Measurements from ENCODE around the gene ARHGAP30.
A peak's percentile ranks its signal among the peaks of the same experiment; 100 is the strongest.
"Not testable (repeated sequence)": the region's sequence is repeated elsewhere in the genome, so short reads cannot be mapped to it uniquely, and the experiment has no call there.

Gene ARHGAP30

GRCh38 chr1:161032409-161032808 lies 37.3 kb downstream of the ARHGAP30 start:
- Mint-ChIP-seq H3K36me3 (ENCODE audit: low read depth) (peaks cover 4% of the 10 kb centered on the region), H3K27ac (peak overlapping the region; percentile 20), H3K27me3 (ENCODE audit: low read depth) (no peaks in the 10 kb centered on the region), H3K9me3 (no peaks in the 10 kb centered on the region), H3K4me1 (ENCODE audit: low read depth) (peaks cover 9% of the 10 kb centered on the region), H3K4me3 (no peak overlapping the region)
- DNase-seq (ENCODE audit: low spot score), result no peak

DNA sequence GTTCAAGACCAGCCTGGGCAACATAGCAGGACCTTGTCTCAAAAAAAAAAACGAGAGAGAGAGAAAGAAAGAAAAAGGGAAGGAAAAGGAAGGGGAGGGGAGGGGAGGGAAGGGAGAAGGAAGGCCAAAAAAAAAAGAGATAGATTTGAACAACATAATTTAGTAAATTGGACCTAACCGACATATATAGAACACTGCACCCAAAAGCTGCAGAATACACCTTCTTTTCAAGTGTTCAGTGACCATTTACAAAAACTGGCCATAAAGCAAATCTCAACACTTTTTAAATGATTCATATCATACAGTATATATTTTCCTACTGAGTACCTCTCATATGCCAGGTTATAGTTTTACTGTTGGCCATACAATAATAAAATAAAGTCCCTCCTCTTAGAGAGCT lies 37.8 kb downstream of the ARHGAP30 start:
- peaks cover 8% of the 10 kb centered on the region for H3K36me3 Mint-ChIP-seq (ENCODE audit: low read depth)
- H3K27ac Mint-ChIP-seq, result no peak overlapping the region
- H3K4me1 Mint-ChIP-seq (ENCODE audit: low read depth), result peaks cover 7% of the 10 kb centered on the region
- H3K27me3 Mint-ChIP-seq (ENCODE audit: low read depth), result no peaks in the 10 kb centered on the region
- DNase-seq (ENCODE audit: low spot score), result no peak
- no peaks in the 10 kb centered on the region for H3K9me3 Mint-ChIP-seq
- H3K4me3 Mint-ChIP-seq, result no peak overlapping the region

DNA sequence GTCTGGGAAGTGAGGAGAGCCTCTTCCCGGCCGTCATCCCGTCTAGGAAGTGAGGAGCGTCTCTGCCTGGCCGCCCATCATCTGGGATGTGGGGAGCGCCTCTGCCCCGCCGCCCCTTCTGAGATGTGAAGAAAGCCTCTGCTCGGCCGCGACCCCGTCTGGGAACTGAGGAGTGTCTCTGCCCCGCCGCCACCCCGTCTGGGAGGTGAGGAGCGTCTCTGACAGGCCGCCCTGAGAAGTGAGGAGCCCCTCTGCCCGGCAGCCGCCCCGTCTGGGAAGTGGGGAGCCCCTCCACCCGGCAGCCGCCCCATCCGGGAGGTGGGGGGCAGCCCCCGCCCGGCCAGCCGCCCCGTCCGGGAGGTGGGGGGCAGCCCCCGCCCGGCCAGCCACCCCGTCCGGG lies 40.2 kb downstream of the ARHGAP30 start:
- H3K9me3 Mint-ChIP-seq; H3K4me3 Mint-ChIP-seq; H3K27ac Mint-ChIP-seq; H3K27me3 Mint-ChIP-seq (ENCODE audit: low read depth); DNase-seq (ENCODE audit: low spot score); H3K4me1 Mint-ChIP-seq (ENCODE audit: low read depth); H3K36me3 Mint-ChIP-seq (ENCODE audit: low read depth): not testable (repeated sequence)

GRCh38 chr1:161026954-161027353 lies 42.7 kb downstream of the ARHGAP30 start:
- not testable (repeated sequence) for H3K27ac Mint-ChIP-seq

GRCh38 chr1:161022432-161022831 lies 47.3 kb downstream of the ARHGAP30 start:
- not testable (repeated sequence) for H3K36me3 Mint-ChIP-seq (ENCODE audit: low read depth); DNase-seq (ENCODE audit: low spot score); H3K27me3 Mint-ChIP-seq (ENCODE audit: low read depth); H3K9me3 Mint-ChIP-seq; H3K27ac Mint-ChIP-seq; H3K4me3 Mint-ChIP-seq
- peaks cover 23% of the 10 kb centered on the region for H3K4me1 Mint-ChIP-seq (ENCODE audit: low read depth)

More at GRCh38 chr1:161026954-161027353, 42.7 kb downstream of the ARHGAP30 start:
- not testable (repeated sequence) for H3K27me3 Mint-ChIP-seq (ENCODE audit: low read depth); H3K9me3 Mint-ChIP-seq; H3K4me3 Mint-ChIP-seq; H3K36me3 Mint-ChIP-seq (ENCODE audit: low read depth); H3K4me1 Mint-ChIP-seq (ENCODE audit: low read depth); DNase-seq (ENCODE audit: low spot score)

GRCh38 chr1:161021970-161022353 lies 47.7 kb downstream of the ARHGAP30 start:
- Mint-ChIP-seq H3K4me3 (peak overlapping the region; percentile 93), H3K36me3 (ENCODE audit: low read depth) (peaks cover 2% of the 10 kb centered on the region), H3K9me3 (no peaks in the 10 kb centered on the region), H3K27me3 (ENCODE audit: low read depth) (no peaks in the 10 kb centered on the region), H3K27ac (peak overlapping the region; percentile 35), H3K4me1 (ENCODE audit: low read depth) (peaks cover 23% of the 10 kb centered on the region)
- no peak for DNase-seq (ENCODE audit: low spot score)

GRCh38 chr1:161021165-161021969 lies 48.3 kb downstream of the ARHGAP30 start:
- peaks cover 24% of the 10 kb centered on the region for H3K4me1 Mint-ChIP-seq (ENCODE audit: low read depth)
- peak overlapping the region; percentile 87 for H3K27ac Mint-ChIP-seq
- peak overlapping the region; percentile 93 for H3K4me3 Mint-ChIP-seq
- no peaks in the 10 kb centered on the region for H3K36me3 Mint-ChIP-seq (ENCODE audit: low read depth)
- peak; percentile 71 for DNase-seq (ENCODE audit: low spot score)
- no peaks in the 10 kb centered on the region for H3K9me3 Mint-ChIP-seq
- H3K27me3 Mint-ChIP-seq (ENCODE audit: low read depth), result no peaks in the 10 kb centered on the region

- H3K4me3 Mint-ChIP-seq, result peak within 1 kb of the TSS; percentile 93
- peak within 1 kb of the TSS; percentile 87 for H3K27ac Mint-ChIP-seq
- H3K4me1 Mint-ChIP-seq (ENCODE audit: low read depth), result peaks cover 24% of the 10 kb centered on the region
- H3K27me3 Mint-ChIP-seq (ENCODE audit: low read depth), result no peaks in the 10 kb centered on the region
- no peaks in the 10 kb centered on the region for H3K36me3 Mint-ChIP-seq (ENCODE audit: low read depth)
- no peaks in the 10 kb centered on the region for H3K9me3 Mint-ChIP-seq
- peak; percentile 19 for DNase-seq (ENCODE audit: low spot score)
Observed at GRCh38 chr1:161020509-161021164, 49.1 kb downstream of the ARHGAP30 start, which contains the start of gene F11R. TSS of gene F11R (minus strand) at chr1:161021152. CDS start at chr1:161021073, 79 bp downstream.

GRCh38 chr1:161019751-161020495 lies 49.8 kb downstream of the ARHGAP30 start:
- no peaks in the 10 kb centered on the region for H3K9me3 Mint-ChIP-seq
- H3K27me3 Mint-ChIP-seq (ENCODE audit: low read depth), result no peaks in the 10 kb centered on the region
- H3K4me3 Mint-ChIP-seq, result peak overlapping the region; percentile 93
- H3K36me3 Mint-ChIP-seq (ENCODE audit: low read depth), result no peaks in the 10 kb centered on the region
- peak overlapping the region; percentile 87 for H3K27ac Mint-ChIP-seq
- no peak for DNase-seq (ENCODE audit: low spot score)
- H3K4me1 Mint-ChIP-seq (ENCODE audit: low read depth), result peaks cover 24% of the 10 kb centered on the region

DNA sequence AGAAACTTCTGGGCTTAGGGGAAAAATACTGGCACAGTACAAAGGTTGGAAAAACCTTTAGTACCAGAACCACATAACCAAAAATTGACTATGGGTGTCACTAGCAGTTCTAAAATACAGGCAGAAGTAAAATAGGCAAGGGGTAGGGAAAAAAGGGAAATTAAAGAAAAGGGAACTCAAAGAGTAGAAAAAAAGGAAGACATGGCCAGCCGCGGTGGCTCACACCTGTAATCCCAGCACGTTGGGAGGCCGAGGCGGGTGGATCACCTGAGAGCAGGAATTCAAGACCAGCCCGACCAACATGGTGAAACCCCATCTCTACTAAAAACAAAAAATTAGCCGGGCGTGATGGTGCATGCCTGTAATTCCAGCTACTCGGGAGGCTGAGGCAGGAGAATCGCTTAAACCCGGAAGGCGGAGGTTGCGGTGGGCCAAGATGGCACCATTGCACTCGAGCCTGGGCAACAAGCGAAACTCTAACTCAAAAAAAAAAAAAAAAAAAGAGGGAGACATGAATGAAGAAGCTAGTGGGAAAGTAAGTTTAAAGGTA lies 50.5 kb downstream of the ARHGAP30 start:
- Mint-ChIP-seq H3K4me1 (ENCODE audit: low read depth) (peaks cover 25% of the 10 kb centered on the region), H3K4me3 (peak overlapping the region; percentile 42)
- H3K27ac Mint-ChIP-seq; DNase-seq (ENCODE audit: low spot score); H3K9me3 Mint-ChIP-seq; H3K27me3 Mint-ChIP-seq (ENCODE audit: low read depth); H3K36me3 Mint-ChIP-seq (ENCODE audit: low read depth): not testable (repeated sequence)

GRCh38 chr1:161018631-161018930 lies 51.1 kb downstream of the ARHGAP30 start:
- H3K9me3 Mint-ChIP-seq, result no peaks in the 10 kb centered on the region
- peaks cover 30% of the 10 kb centered on the region for H3K4me1 Mint-ChIP-seq (ENCODE audit: low read depth)
- no peak overlapping the region for H3K27ac Mint-ChIP-seq
- no peak overlapping the region for H3K4me3 Mint-ChIP-seq
- no peak for DNase-seq (ENCODE audit: low spot score)
- no peaks in the 10 kb centered on the region for H3K27me3 Mint-ChIP-seq (ENCODE audit: low read depth)
- no peaks in the 10 kb centered on the region for H3K36me3 Mint-ChIP-seq (ENCODE audit: low read depth)

GRCh38 chr1:161017756-161018630 lies 51.7 kb downstream of the ARHGAP30 start:
- Mint-ChIP-seq H3K27me3 (ENCODE audit: low read depth) (no peaks in the 10 kb centered on the region), H3K27ac (no peak overlapping the region), H3K4me3 (no peak overlapping the region), H3K9me3 (no peaks in the 10 kb centered on the region), H3K4me1 (ENCODE audit: low read depth) (peaks cover 36% of the 10 kb centered on the region), H3K36me3 (ENCODE audit: low read depth) (no peaks in the 10 kb centered on the region)
- no peak for DNase-seq (ENCODE audit: low spot score)

DNA sequence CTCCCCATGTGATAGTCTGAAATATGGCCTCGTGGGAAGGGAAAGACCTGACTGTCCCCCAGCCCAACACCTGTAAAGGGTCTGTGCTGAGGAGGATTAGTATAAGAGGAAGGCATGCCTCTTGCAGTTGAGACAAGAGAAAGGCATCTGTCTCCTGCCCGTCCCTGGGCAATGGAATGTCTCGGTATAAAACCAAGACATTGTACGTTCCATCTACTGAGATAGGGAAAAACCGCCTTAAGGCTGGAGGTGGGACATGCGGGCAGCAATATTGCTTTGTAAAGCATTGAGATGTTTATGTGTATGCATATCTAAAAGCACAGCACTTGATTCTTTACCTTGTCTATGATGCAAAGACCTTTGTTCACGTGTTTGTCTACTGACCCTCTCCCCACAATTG lies 52.5 kb downstream of the ARHGAP30 start:
- not testable (repeated sequence) for DNase-seq (ENCODE audit: low spot score); H3K4me3 Mint-ChIP-seq; H3K27me3 Mint-ChIP-seq (ENCODE audit: low read depth); H3K9me3 Mint-ChIP-seq; H3K27ac Mint-ChIP-seq; H3K36me3 Mint-ChIP-seq (ENCODE audit: low read depth)
- peaks cover 39% of the 10 kb centered on the region for H3K4me1 Mint-ChIP-seq (ENCODE audit: low read depth)

All from T-helper 2 cell treated with Interferon-gamma antibody and Interleukin-4, amounts not matched to agents 5 μg/mL and 100 μg/mL, for 36 hours (primary cell).